K562 (cell line): ENCODE results near the gene EXO5. TPM values are rescaled to one million over a fixed set of nuclear protein-coding genes. Genes with fewer than 3 reads are reported as not detected.

Experiments used
- BCOR ChIP-seq: fragments of 450-650 bp; IDR thresholded peaks from 2 replicates; pipeline ENCODE4 v1.6.1; 2016
- BRF1 ChIP-seq: IDR thresholded peaks from 3 replicates; pipeline ENCODE4 v1.6.1; 2011; ENCODE audit warnings: borderline replicate concordance, mild to moderate bottlenecking; ENCODE audit not compliant: insufficient read length; ENCODE audit errors: extremely low read depth
- BRF2 ChIP-seq: IDR thresholded peaks from 3 replicates; pipeline ENCODE4 v1.6.1; 2011; ENCODE audit warnings: borderline replicate concordance, mild to moderate bottlenecking; ENCODE audit not compliant: insufficient read length, insufficient read depth
- CREBBP ChIP-seq: IDR thresholded peaks from one replicate; pipeline ENCODE4 v1.6.1; 2012; ENCODE audit warnings: low read depth, mild to moderate bottlenecking, control low read depth, inconsistent platforms, low read length
- CXXC5 ChIP-seq: fragments of 250-450 bp; sonication (Bioruptor Pico); IDR thresholded peaks from 2 replicates; pipeline ENCODE4 v1.8.0; 2022; ENCODE audit warnings: inconsistent platforms, mild to moderate bottlenecking, moderate library complexity
- DDX20 ChIP-seq: fragments of 450-650 bp; IDR thresholded peaks from 2 replicates; pipeline ENCODE4 v1.6.1; 2016; ENCODE audit warnings: missing genetic modification characterization, low read depth, mild to moderate bottlenecking, missing compliant biosample characterization, moderate library complexity
- EP400 ChIP-seq: fragments of 450-650 bp; IDR thresholded peaks from 2 replicates; pipeline ENCODE4 v1.6.1; 2017; ENCODE audit warnings: antibody characterized with exemption, mild to moderate bottlenecking, moderate library complexity
- ETS2 ChIP-seq: IDR thresholded peaks from 2 replicates; pipeline ENCODE4 v1.6.1; 2016; ENCODE audit warnings: borderline replicate concordance, missing genetic modification characterization, mild to moderate bottlenecking, moderate library complexity, missing compliant biosample characterization; ENCODE audit not compliant: poor library complexity, severe bottlenecking
- FOXP1 ChIP-seq: sonication (generic); formaldehyde crosslinking; IDR thresholded peaks from 2 replicates; pipeline ENCODE4 v1.8.0; 2022; ENCODE audit warnings: mild to moderate bottlenecking, missing genetic modification reagents
- GATA2 ChIP-seq: sonication (generic); formaldehyde crosslinking; IDR thresholded peaks from 2 replicates; pipeline ENCODE4 v1.4.0; 2020; ENCODE audit warnings: mild to moderate bottlenecking, missing genetic modification reagents
- MAFF ChIP-seq: IDR thresholded peaks from 2 replicates; pipeline ENCODE4 v1.6.1; 2012; ENCODE audit warnings: low read length, improper control_type of control experiment
- MIER1 ChIP-seq: fragments of 450-650 bp; IDR thresholded peaks from 2 replicates; pipeline ENCODE4 v1.6.1; 2016; ENCODE audit warnings: antibody characterized with exemption, mild to moderate bottlenecking, low read depth
- MYNN ChIP-seq, 2 experiments: sonication (generic); formaldehyde crosslinking in 1 of 2; IDR thresholded peaks; 2 replicates each; pipeline versions ENCODE4 v1.5.0 to v1.6.1; 2016 to 2020; ENCODE audit warnings: antibody characterized with exemption in 1 of 2, missing genetic modification reagents in 1 of 2
- NCOA4 ChIP-seq: fragments of 450-650 bp; IDR thresholded peaks from 2 replicates; pipeline ENCODE4 v1.6.1; 2018; ENCODE audit warnings: mild to moderate bottlenecking; ENCODE audit not compliant: partially characterized antibody
- PBX2 ChIP-seq, 2 experiments: IDR thresholded peaks in 1 of 2; conservative IDR thresholded peaks in 1 of 2; 2 replicates each; pipeline ENCODE4 v1.6.1; 2016; ENCODE audit warnings: low read depth in 2 of 2, mild to moderate bottlenecking in 1 of 2, missing compliant biosample characterization in 1 of 2, missing genetic modification characterization in 1 of 2, moderate library complexity in 1 of 2
- POLR2AphosphoS5 ChIP-seq: IDR thresholded peaks from 2 replicates; pipeline ENCODE4 v1.6.1; 2011; ENCODE audit warnings: mild to moderate bottlenecking, low read depth, low read length, moderate library complexity; ENCODE audit not compliant: control insufficient read depth, insufficient read depth
- TSC22D4 ChIP-seq: fragments of 450-650 bp; IDR thresholded peaks from 2 replicates; pipeline ENCODE4 v1.6.1; 2016; ENCODE audit warnings: missing genetic modification characterization, missing biosample characterization, control low read depth
- XRCC4 ChIP-seq: IDR thresholded peaks from one replicate; pipeline ENCODE4 v1.6.1; 2011; ENCODE audit not compliant: insufficient read depth, insufficient read length; ENCODE audit errors: extremely low read depth
- ZFP91 ChIP-seq: sonication (generic); formaldehyde crosslinking; IDR thresholded peaks from 2 replicates; pipeline ENCODE4 v1.8.0; 2022; ENCODE audit warnings: mild to moderate bottlenecking, missing genetic modification reagents
- ZNF212 ChIP-seq: fragments of 450-650 bp; formaldehyde crosslinking; IDR thresholded peaks from 2 replicates; pipeline ENCODE4 v1.4.0; 2020; ENCODE audit warnings: mild to moderate bottlenecking
- ZNF274 ChIP-seq: IDR thresholded peaks from 2 replicates; pipeline ENCODE4 v1.6.1; 2011; ENCODE audit warnings: low read depth, mild to moderate bottlenecking, low read length, moderate library complexity, borderline replicate concordance
- ZNF324 ChIP-seq: fragments of 250-450 bp; sonication (Bioruptor Pico); IDR thresholded peaks from 2 replicates; pipeline ENCODE4 v1.4.0; 2020; ENCODE audit warnings: mild to moderate bottlenecking
- ZNF444 ChIP-seq: fragments of 250-450 bp; sonication (Bioruptor Pico); IDR thresholded peaks from 2 replicates; pipeline ENCODE4 v1.4.0; 2020; ENCODE audit warnings: mild to moderate bottlenecking, moderate library complexity
- polyA plus RNA-seq, 8 experiments: library from polyadenylated mRNA; depleted of rRNA in 4 of 8; stranded (reverse) in 5 of 8; unstranded in 3 of 8; fragments of >200 nt; fragmentation: Nextera tagmentation in 2 of 8; fragmentation: Illumina TruSeq in 1 of 8; extraction: Ambion mirVana in 2 of 8; extraction: Trizol in 1 of 8; gene quantifications; 2 replicates each; pipeline versions ENCODE4 v1.2.1 to v1.2.3, GENCODE V29; 2011 to 2014; ENCODE audit warnings: inconsistent platforms in 1 of 8, missing spikeins in 1 of 8
- total RNA-seq, 7 experiments: library from RNA; depleted of rRNA in 6 of 7; stranded (reverse); fragments of >200 nt in 6 of 7; fragmentation: Illumina TruSeq in 2 of 7; extraction: Trizol in 2 of 7; gene quantifications; 2 replicates each; pipeline versions ENCODE4 v1.2.1 to v1.2.3, GENCODE V29; 2011 to 2021; ENCODE audit warnings: low replicate concordance in 1 of 7

The EXO5 gene
- total and polyA plus RNA-seq, 9 of the 15 experiments (the other 6 are each of a cell fraction or from before 2014, with no cell fraction given): 1.1 to 4.3 (median 2.8) TPM

GRCh38 chr1:40476924-40477677 is 31.5 kb upstream of the EXO5 start, which contains the start of gene ZFP69 (continued):
- TF ChIP-seq ETS2: no peak
- no peak for TF ChIP-seq ZNF324
- TF ChIP-seq CREBBP: no peak
- no peak; the same call in 1 of the 2 replicates for TF ChIP-seq ZNF274
- TF ChIP-seq DDX20: no peak
- TF ChIP-seq XRCC4: no peak
- peak; percentile 97 for TF ChIP-seq FOXP1 (CRISPR knock-in tag)
- TF ChIP-seq TSC22D4 (tag): no peak
- TF ChIP-seq MIER1: no peak
- TF ChIP-seq ZFP91 (CRISPR knock-in tag): no peak
- no peak for TF ChIP-seq NCOA4
- no peak for TF ChIP-seq PBX2 (CRISPR knock-in tag; IDR thresholded peaks at IDR 0.05; ENCODE audit: low read depth)
- no peak for TF ChIP-seq PBX2 (tag; conservative IDR thresholded peaks at IDR 0.05; ENCODE audit: low read depth)
- TF ChIP-seq POLR2AphosphoS5: peak; percentile 53; the same call in 1 of the 2 replicates
- TF ChIP-seq GATA2 (CRISPR knock-in tag): no peak
- TF ChIP-seq EP400: peak; percentile 59
- TF ChIP-seq ZNF212: no peak
- peak; percentile 75 for TF ChIP-seq CXXC5 (CRISPR knock-in tag)
- no peak for TF ChIP-seq ZNF444 (CRISPR knock-in tag)
- TF ChIP-seq BCOR: peak; percentile 90
- TF ChIP-seq BRF1: no peak
- TF ChIP-seq MYNN (IDR thresholded peaks at IDR 0.05): no peak
- no peak for TF ChIP-seq MYNN (CRISPR knock-in tag; IDR thresholded peaks at IDR 0.05)
- no peak for TF ChIP-seq BRF2
- no peak for TF ChIP-seq MAFF
